ENCODE results near the gene NCKAP5L.
"Not testable (repeated sequence)": the region's sequence is repeated elsewhere in the genome, so short reads cannot be mapped to it uniquely, and the experiment has no call there.

NCKAP5L gene

DNA sequence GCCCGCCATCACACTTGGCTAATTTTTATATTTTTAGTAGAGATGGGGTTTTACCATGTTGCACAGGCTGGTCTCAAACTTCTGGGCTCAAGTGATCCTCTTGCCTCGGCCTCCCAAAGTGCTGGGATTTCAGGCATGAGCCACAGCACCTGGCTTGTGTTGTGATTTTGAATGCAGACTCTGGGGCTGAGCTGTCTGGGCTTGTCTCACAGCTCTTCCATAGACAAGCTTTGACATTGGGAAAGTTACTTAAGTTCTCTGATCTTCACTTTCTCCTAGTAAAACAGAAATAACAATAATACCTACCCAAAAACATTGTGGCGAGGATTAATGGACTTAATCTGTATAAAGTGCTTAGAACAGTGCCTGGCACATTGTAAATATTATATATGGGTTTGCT lies 50.9 kb downstream of the NCKAP5L start:
- TF ChIP-seq, protein P1, sequence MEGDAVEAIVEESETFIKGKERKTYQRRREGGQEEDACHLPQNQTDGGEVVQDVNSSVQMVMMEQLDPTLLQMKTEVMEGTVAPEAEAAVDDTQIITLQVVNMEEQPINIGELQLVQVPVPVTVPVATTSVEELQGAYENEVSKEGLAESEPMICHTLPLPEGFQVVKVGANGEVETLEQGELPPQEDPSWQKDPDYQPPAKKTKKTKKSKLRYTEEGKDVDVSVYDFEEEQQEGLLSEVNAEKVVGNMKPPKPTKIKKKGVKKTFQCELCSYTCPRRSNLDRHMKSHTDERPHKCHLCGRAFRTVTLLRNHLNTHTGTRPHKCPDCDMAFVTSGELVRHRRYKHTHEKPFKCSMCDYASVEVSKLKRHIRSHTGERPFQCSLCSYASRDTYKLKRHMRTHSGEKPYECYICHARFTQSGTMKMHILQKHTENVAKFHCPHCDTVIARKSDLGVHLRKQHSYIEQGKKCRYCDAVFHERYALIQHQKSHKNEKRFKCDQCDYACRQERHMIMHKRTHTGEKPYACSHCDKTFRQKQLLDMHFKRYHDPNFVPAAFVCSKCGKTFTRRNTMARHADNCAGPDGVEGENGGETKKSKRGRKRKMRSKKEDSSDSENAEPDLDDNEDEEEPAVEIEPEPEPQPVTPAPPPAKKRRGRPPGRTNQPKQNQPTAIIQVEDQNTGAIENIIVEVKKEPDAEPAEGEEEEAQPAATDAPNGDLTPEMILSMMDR (IDR thresholded peaks at IDR 0.05): no peak
- no peak overlapping the region for H3K4me3 ChIP-seq
- no peak overlapping the region for H3K27ac ChIP-seq
- DNase-seq (ENCODE audit: low spot score): no peak

DNA sequence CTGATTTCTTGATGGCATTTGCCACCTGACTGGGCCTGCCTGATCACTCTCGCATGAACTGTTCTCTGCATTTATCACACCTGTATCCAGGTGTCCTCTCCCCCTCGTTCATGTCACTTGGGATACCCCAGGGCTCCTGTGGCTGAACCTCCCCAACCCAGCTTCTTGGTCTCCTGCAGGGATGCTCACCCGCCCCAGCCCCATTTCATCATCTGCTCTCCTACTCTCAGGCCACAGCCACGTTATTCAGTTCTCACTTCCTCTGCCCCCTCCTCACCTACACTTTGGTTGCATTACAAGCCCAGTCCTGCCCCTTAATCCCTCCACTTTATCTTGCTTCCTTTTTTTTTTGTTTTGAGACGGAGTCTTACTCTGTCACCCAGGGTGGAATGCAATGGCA lies 51.4 kb downstream of the NCKAP5L start:
- TF ChIP-seq, protein P1 (IDR thresholded peaks at IDR 0.05): no peak
- Histone ChIP-seq H3K4me3 (no peak overlapping the region), H3K27ac (no peak overlapping the region)
- no peak for DNase-seq (ENCODE audit: low spot score)

DNA sequence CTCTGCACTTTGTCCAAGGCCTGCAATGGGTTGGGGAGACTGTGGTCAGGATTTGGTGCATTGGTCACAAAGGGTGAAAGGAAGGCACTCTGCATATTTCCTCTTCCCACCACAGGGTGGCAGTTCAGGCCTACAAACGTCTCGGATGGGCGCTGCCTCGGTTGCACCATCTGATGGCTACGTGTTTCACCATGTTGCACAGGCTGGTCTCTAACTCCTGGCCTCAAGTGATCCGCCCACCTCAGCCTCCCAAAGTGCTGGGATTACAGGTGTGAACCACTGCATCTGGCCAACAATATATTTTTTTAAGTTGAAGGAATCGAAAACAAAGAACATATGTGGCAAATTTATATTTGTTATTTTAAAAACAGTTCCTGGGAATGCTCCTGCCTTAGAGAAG lies 51.8 kb downstream of the NCKAP5L start:
- H3K27ac ChIP-seq: no peak overlapping the region
- TF ChIP-seq, protein P1 (IDR thresholded peaks at IDR 0.05): peak; percentile 66
- no peak overlapping the region for H3K4me3 ChIP-seq
- DNase-seq (ENCODE audit: low spot score): no peak

DNA sequence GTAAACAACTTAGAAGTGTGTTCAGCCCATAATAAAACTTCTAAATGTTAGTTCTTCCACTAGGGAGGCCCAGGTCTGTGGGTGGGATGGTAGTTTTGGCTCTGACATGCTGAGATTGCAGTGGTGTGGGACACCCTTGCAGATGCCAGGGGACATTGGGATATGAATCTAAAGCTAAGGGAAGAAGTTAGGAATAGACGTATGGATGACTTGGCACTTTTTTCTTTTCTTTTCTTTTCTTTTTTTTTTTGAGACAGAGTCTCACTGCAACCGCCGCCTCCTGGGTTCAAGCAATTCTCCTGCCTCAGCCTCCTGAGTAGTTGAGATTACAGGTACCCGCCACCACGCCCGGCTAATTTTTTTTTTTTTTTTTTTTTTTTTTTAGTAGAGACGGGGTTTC lies 55.1 kb downstream of the NCKAP5L start:
- not testable (repeated sequence) for H3K4me3 ChIP-seq; H3K27ac ChIP-seq; DNase-seq (ENCODE audit: low spot score)

DNA sequence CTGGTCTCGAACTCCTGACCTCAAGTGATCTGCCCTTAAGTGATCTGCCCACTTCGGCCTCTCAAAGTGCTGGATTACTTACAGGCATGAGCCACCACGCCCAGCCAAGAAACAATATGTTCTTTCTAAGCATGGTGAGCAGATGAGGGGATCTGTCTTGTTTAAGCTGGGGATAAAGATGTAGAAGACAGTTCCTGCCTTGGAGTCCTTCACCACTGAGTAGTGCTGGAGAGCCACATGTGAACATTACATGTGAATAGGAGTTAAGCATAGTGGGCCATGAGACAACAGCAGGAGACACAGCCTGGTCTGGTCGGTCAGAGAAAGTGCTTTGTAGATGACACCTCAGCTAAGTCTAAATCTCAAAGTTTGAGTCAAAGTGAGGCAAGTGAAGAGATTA lies 60.9 kb downstream of the NCKAP5L start:
- Histone ChIP-seq H3K27ac (no peak overlapping the region), H3K4me3 (no peak overlapping the region)
- DNase-seq (ENCODE audit: low spot score): no peak
- TF ChIP-seq, protein P1 (IDR thresholded peaks at IDR 0.05): no peak

DNA sequence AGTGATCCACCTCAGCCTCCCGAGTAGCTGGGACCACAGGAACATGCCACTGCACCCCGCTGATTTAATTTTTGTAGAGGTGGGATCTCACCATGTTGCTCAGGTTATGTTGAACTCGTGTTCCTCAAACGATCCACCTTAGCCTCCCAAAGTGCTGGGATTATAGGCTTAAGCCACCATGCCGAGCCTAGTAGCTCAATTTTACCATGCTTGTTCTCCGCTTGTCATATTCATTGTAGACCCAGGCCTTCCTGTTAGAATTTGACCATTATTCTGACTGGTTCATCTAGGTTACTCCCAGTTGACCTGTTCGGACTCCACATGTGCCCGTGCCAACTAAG lies 62.1 kb downstream of the NCKAP5L start:
- no peak for DNase-seq (ENCODE audit: low spot score)
- Histone ChIP-seq H3K4me3 (no peak overlapping the region), H3K27ac (no peak overlapping the region)
- TF ChIP-seq, protein P1 (IDR thresholded peaks at IDR 0.05): no peak

DNA sequence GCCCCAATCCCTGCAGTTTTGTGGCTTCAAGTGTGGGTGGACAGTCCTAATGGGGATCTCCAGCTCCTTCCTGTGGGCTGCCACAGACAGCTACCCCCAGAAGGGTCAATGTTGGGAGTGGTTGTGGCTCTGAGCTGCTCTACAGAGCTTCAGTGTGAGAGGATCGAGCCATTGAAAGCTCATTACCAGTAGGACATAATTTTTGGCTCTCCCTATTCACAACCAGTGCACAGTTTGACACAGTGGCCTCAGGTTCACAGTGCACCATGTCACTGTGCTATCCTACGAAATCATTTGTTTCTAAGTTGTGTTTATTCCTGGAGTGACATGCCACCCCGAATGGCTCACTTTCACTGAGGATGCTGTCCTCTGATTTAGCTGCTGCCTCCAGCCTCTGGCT lies 64.1 kb downstream of the NCKAP5L start:
- H3K4me3 ChIP-seq: no peak overlapping the region
- TF ChIP-seq, protein P1 (IDR thresholded peaks at IDR 0.05): no peak
- no peak overlapping the region for H3K27ac ChIP-seq
- DNase-seq (ENCODE audit: low spot score): no peak

DNA sequence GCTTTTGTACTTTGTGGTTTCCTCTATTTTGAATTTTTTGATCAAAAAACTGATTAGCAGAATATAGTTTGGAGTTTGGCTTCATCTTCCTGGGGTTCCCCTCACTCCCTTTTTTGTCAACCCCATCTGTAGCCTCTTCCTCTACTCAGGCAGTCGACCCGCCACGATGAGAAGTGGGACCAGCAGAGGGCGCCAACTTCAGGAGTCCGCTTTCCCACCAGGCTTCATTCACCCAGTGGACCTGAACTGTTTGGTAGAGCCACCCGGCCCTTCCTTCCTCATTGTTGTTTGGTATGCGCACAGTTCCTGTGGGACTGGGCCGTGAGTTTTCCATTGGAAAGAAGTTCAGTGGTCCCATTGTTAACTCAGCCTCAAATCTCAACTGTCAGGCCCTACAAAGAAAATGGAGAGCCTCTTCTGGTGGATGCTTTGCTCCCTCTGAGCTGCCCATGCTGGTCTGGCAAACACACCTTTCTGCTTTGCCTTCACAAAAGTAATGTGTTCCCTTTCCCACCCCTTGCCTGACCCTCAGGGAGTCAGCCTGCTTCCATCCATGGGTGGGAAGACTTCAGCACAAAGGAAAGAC lies 65.1 kb downstream of the NCKAP5L start:
- TF ChIP-seq, protein P1 (IDR thresholded peaks at IDR 0.05): no peak
- Histone ChIP-seq H3K27ac (peak overlapping the region in 1 of 2 donors; percentile 6), H3K4me3 (no peak overlapping the region)
- no peak for DNase-seq (ENCODE audit: low spot score)
